H1 (cell line): ENCODE measurements around the gene TNS1.

Experiments used
- CTCF ChIP-seq, 3 experiments: IDR thresholded peaks; 1 replicate in 2 of 3; 2 replicates in 1 of 3; pipeline versions ENCODE4 v1.5.1 to v1.6.1; 2011; ENCODE audit warnings: low read length in 3 of 3, mild to moderate bottlenecking in 3 of 3, inconsistent platforms in 2 of 3, low read depth in 1 of 3, moderate library complexity in 1 of 3; ENCODE audit not compliant: insufficient read depth in 1 of 3; ENCODE audit errors: control extremely low read depth in 1 of 3
- PHF8 ChIP-seq: fragments of 200-600 bp; sonication (generic); conservative IDR thresholded peaks from 2 replicates; pipeline ENCODE4 v1.7.1; 2012; ENCODE audit warnings: low read depth, mild to moderate bottlenecking, inconsistent platforms, low read length, moderate library complexity
- TEAD4 ChIP-seq: IDR thresholded peaks from 2 replicates; pipeline ENCODE4 v1.6.1; 2012; ENCODE audit warnings: low read depth, low read length, inconsistent platforms, mixed read lengths

GRCh38 chr2:217916504-217917254 is 86.1 kb downstream of the TNS1 start:
- TF ChIP-seq TEAD4 (no peak), CTCF (IDR thresholded peaks at IDR 0.05; ENCODE audit: control extremely low read depth in 1 of 3, insufficient read depth in 1 of 3, low read depth in 1 of 3, low read length in 3 of 3) (no peak), PHF8 (no peak)
